ENCODE results near the gene CACNB3. TPM values are rescaled to one million over a fixed set of nuclear protein-coding genes. Genes with fewer than 3 reads are reported as not detected.
"Not testable (repeated sequence)": the region's sequence is repeated elsewhere in the genome, so short reads cannot be mapped to it uniquely, and the experiment has no call there.

CACNB3 gene
- polyA plus RNA-seq, 4 donors = 47.6 to 55.1 (median 50.7) TPM

GRCh38 chr12:48851883-48852733, 33.8 kb downstream of the CACNB3 start, which contains the start of gene DDX23:
DDX23 (minus strand) TSS chr12:48852163; CDS start chr12:48845782, 6,381 bp downstream.
- DNase-seq (ENCODE audit: low read depth in 4 of 4, low spot score in 3 of 4) = peak; percentile 89 to 94 (median 90)

- DNase-seq (ENCODE audit: low read depth in 4 of 4, low spot score in 3 of 4) = peak; percentile 89 to 94 (median 92)
Measured at GRCh38 chr12:48852734-48853688, 34.7 kb downstream of the CACNB3 start.

GRCh38 chr12:48854488-48854887, 36.2 kb downstream of the CACNB3 start:
- no peak for DNase-seq (ENCODE audit: low read depth in 4 of 4, low spot score in 3 of 4)

GRCh38 chr12:48854932-48855331, 36.6 kb downstream of the CACNB3 start:
- not testable (repeated sequence) for DNase-seq (ENCODE audit: low read depth in 4 of 4, low spot score in 3 of 4)

- no peak for DNase-seq (ENCODE audit: low read depth in 4 of 4, low spot score in 3 of 4)
Measured at GRCh38 chr12:48856379-48856778, 38.1 kb downstream of the CACNB3 start.

- DNase-seq (ENCODE audit: low read depth in 4 of 4, low spot score in 3 of 4) = no peak
Measured at GRCh38 chr12:48857278-48857994, 39.1 kb downstream of the CACNB3 start.

- no peak for DNase-seq (ENCODE audit: low read depth in 4 of 4, low spot score in 3 of 4)
Measured at GRCh38 chr12:48858043-48858442, 39.7 kb downstream of the CACNB3 start.

- DNase-seq (ENCODE audit: low read depth in 4 of 4, low spot score in 3 of 4) = no peak
Measured at GRCh38 chr12:48859607-48860006, 41.3 kb downstream of the CACNB3 start.

GRCh38 chr12:48860236-48860635, 41.9 kb downstream of the CACNB3 start:
- not testable (repeated sequence) for DNase-seq (ENCODE audit: low read depth in 4 of 4, low spot score in 3 of 4)

GRCh38 chr12:48861111-48861510, 42.8 kb downstream of the CACNB3 start:
- no peak for DNase-seq (ENCODE audit: low read depth in 4 of 4, low spot score in 3 of 4)

- DNase-seq (ENCODE audit: low read depth in 4 of 4, low spot score in 3 of 4) = no peak
Measured at GRCh38 chr12:48862760-48863159, 44.5 kb downstream of the CACNB3 start.

- DNase-seq (ENCODE audit: low read depth in 4 of 4, low spot score in 3 of 4) = no peak
Measured at GRCh38 chr12:48863291-48863690, 45.0 kb downstream of the CACNB3 start.

GRCh38 chr12:48865281-48866051, 47.2 kb downstream of the CACNB3 start, which contains the start of gene RND1:
RND1 (minus strand) TSS chr12:48865870; CDS start chr12:48865767, 103 bp downstream.
- peak; percentile 77 to 87 (median 86) for DNase-seq (ENCODE audit: low read depth in 4 of 4, low spot score in 3 of 4)

GRCh38 chr12:48866052-48866711, 47.9 kb downstream of the CACNB3 start:
- no peak for DNase-seq (ENCODE audit: low read depth in 4 of 4, low spot score in 3 of 4)

GRCh38 chr12:48868451-48868850, 50.2 kb downstream of the CACNB3 start:
- no peak for DNase-seq (ENCODE audit: low read depth in 4 of 4, low spot score in 3 of 4)

GRCh38 chr12:48869191-48869590, 50.9 kb downstream of the CACNB3 start:
- no peak for DNase-seq (ENCODE audit: low read depth in 4 of 4, low spot score in 3 of 4)

GRCh38 chr12:48873096-48873495, 54.8 kb downstream of the CACNB3 start:
- no peak for DNase-seq (ENCODE audit: low read depth in 4 of 4, low spot score in 3 of 4)

- DNase-seq (ENCODE audit: low read depth in 4 of 4, low spot score in 3 of 4) = not testable (repeated sequence)
Measured at GRCh38 chr12:48873534-48873933, 55.2 kb downstream of the CACNB3 start.

- DNase-seq (ENCODE audit: low read depth in 4 of 4, low spot score in 3 of 4) = no peak
Measured at GRCh38 chr12:48875944-48876515, 57.7 kb downstream of the CACNB3 start.
